NCI-H1436 (cell line): Measurements from ENCODE around the gene FAM25C.
"Not testable (repeated sequence)": the region's sequence is repeated elsewhere in the genome, so short reads cannot be mapped to it uniquely, and the experiment has no call there.

Experiments used
- DNase-seq: peaks from one replicate; lab custom pipeline; 2025; lab: John Stamatoyannopoulos, UW

The FAM25C gene

DNA sequence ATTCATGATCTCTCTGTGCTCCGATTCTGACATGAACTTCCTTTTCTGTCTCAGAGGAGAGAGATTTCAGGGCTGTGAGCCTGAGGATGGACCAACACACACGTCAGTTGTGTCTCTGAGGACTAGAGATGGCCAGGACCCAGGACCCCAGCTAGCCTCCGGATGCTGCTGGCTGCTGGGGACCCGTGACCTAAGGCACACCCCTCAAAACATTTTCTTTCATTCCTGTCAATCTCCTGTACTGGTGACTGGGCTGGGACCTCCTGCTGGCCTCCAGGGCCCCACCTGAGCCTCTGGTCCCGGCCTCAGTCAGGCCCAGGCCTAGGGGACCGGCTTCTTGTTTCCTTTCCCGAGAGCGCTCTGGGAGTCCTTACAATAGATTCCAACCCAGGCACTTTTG lies 42.4 kb downstream of the FAM25C start:
- DNase-seq: not testable (repeated sequence)

GRCh38 chr10:47947424-47947823 lies 52.2 kb downstream of the FAM25C start:
- DNase-seq: not testable (repeated sequence)
